Astrocyte (in vitro differentiated cells and primary cell): ENCODE results near the gene GRM4. TPM values are rescaled to one million over a fixed set of nuclear protein-coding genes. Genes with fewer than 3 reads are reported as not detected.

Experiments used
- DNase-seq: peaks from one replicate; pipeline ENCODE4 v3.0.0-alpha.2; 2010; ENCODE audit warnings: low read depth
- FAIRE-seq: peaks from 2 replicates; lab custom pipeline; 2011; peaks lifted over from hg19 to GRCh38; lab: Jason Lieb, UNC
- H2AFZ ChIP-seq: 2 replicates; pipeline ENCODE4 v1.6.0; 2012; ENCODE audit warnings: low read depth, low read length, inconsistent platforms
- H3K27ac ChIP-seq: 2 replicates; pipeline ENCODE4 v1.5.1; 2011; ENCODE audit warnings: low read depth, low read length, inconsistent platforms
- H3K27me3 ChIP-seq: 2 replicates; pipeline ENCODE4 v1.6.0; 2011; ENCODE audit warnings: low read length, inconsistent platforms; ENCODE audit not compliant: insufficient read depth
- H3K36me3 ChIP-seq: 2 replicates; pipeline ENCODE4 v1.5.1; 2011; ENCODE audit warnings: low read length, inconsistent platforms; ENCODE audit not compliant: insufficient read depth
- H3K4me1 ChIP-seq: 2 replicates; pipeline ENCODE4 v1.5.1; 2011; ENCODE audit warnings: low read length, inconsistent platforms; ENCODE audit not compliant: insufficient read depth
- H3K4me2 ChIP-seq: 2 replicates; pipeline ENCODE4 v1.6.0; 2012; ENCODE audit warnings: low read length, inconsistent platforms
- H3K4me3 ChIP-seq: 2 replicates; pipeline ENCODE4 v1.5.1; 2011; ENCODE audit warnings: low read depth, mild to moderate bottlenecking, low read length, inconsistent platforms; ENCODE audit not compliant: insufficient read depth
- H3K79me2 ChIP-seq: 2 replicates; pipeline ENCODE4 v1.6.0; 2012; ENCODE audit warnings: mild to moderate bottlenecking, low read length, inconsistent platforms; ENCODE audit not compliant: insufficient read depth
- H3K9ac ChIP-seq: 2 replicates; pipeline ENCODE4 v1.6.0; 2012; ENCODE audit warnings: mild to moderate bottlenecking, low read length, inconsistent platforms
- H3K9me3 ChIP-seq: 2 replicates; pipeline ENCODE4 v1.5.1; 2012; ENCODE audit warnings: low read depth, mild to moderate bottlenecking, low read length, inconsistent platforms; ENCODE audit not compliant: insufficient read depth
- H4K20me1 ChIP-seq: 2 replicates; pipeline ENCODE4 v1.6.0; 2012; ENCODE audit warnings: low read length, inconsistent platforms; ENCODE audit not compliant: insufficient read depth
- H3K27ac Mint-ChIP-seq: one replicate; pipeline ENCODE4 v1.8.0; 2021; ENCODE audit warnings: mild to moderate bottlenecking, mixed read lengths; ENCODE audit not compliant: unreplicated experiment
- H3K27me3 Mint-ChIP-seq: one replicate; pipeline ENCODE4 v1.8.0; 2021; ENCODE audit warnings: low read depth, mixed read lengths; ENCODE audit not compliant: unreplicated experiment
- H3K36me3 Mint-ChIP-seq: one replicate; pipeline ENCODE4 v1.8.0; 2021; ENCODE audit warnings: low read depth, mixed read lengths; ENCODE audit not compliant: unreplicated experiment
- H3K4me1 Mint-ChIP-seq: one replicate; pipeline ENCODE4 v1.8.0; 2021; ENCODE audit warnings: low read depth, mixed read lengths; ENCODE audit not compliant: unreplicated experiment
- H3K4me3 Mint-ChIP-seq: one replicate; pipeline ENCODE4 v1.8.0; 2021; ENCODE audit warnings: mild to moderate bottlenecking, moderate library complexity, mixed read lengths; ENCODE audit not compliant: unreplicated experiment
- H3K9me3 Mint-ChIP-seq: one replicate; pipeline ENCODE4 v1.8.0; 2021; ENCODE audit warnings: mild to moderate bottlenecking, mixed read lengths; ENCODE audit not compliant: unreplicated experiment
- CTCF ChIP-seq: IDR thresholded peaks from 2 replicates; pipeline ENCODE4 v1.5.1; 2011; ENCODE audit warnings: low read depth, mild to moderate bottlenecking, inconsistent platforms, low read length, moderate library complexity; ENCODE audit not compliant: insufficient read depth
- EZH2 ChIP-seq: IDR thresholded peaks from 2 replicates; pipeline ENCODE4 v1.6.1; 2012; ENCODE audit warnings: mild to moderate bottlenecking, low read length, inconsistent platforms; ENCODE audit not compliant: insufficient read depth
- total RNA-seq: library from RNA; stranded (reverse); gene quantifications from 2 replicates; pipeline ENCODE4 v1.2.1, GENCODE V29; 2021

The GRM4 gene
- total RNA-seq, 1 donor from 2014 or later, result 0.30 TPM

- H3K4me1 ChIP-seq, result peaks cover 6% of the 10 kb centered on the region
- peaks cover 47% of the 10 kb centered on the region for H3K27me3 Mint-ChIP-seq
- H3K4me2 ChIP-seq, result no peak overlapping the region
- FAIRE-seq, result no peak
- H3K9me3 ChIP-seq, result peaks cover 6% of the 10 kb centered on the region
- peaks cover 2% of the 10 kb centered on the region for H3K36me3 Mint-ChIP-seq
- H3K79me2 ChIP-seq, result no peaks in the 10 kb centered on the region
- no peak overlapping the region for H3K4me3 Mint-ChIP-seq
- no peaks in the 10 kb centered on the region for H4K20me1 ChIP-seq
- H3K9me3 Mint-ChIP-seq, result peaks cover 20% of the 10 kb centered on the region
- H3K27ac ChIP-seq, result no peak overlapping the region
- no peak overlapping the region for H3K4me3 ChIP-seq
- peaks cover 22% of the 10 kb centered on the region for H3K27me3 ChIP-seq
- H3K36me3 ChIP-seq, result no peaks in the 10 kb centered on the region
- no peak overlapping the region for H3K9ac ChIP-seq
- TF ChIP-seq EZH2 (no peak), CTCF (no peak)
- DNase-seq, result no peak
- H3K4me1 Mint-ChIP-seq, result no peaks in the 10 kb centered on the region
- no peak overlapping the region for H3K27ac Mint-ChIP-seq
- H2AFZ ChIP-seq, result no peak overlapping the region
Observed at GRCh38 chr6:34157236-34157830, 11.4 kb upstream of the GRM4 start.

GRCh38 chr6:34155471-34156300, 9.8 kb upstream of the GRM4 start:
- Histone ChIP-seq H3K27ac (no peak overlapping the region), H4K20me1 (no peaks in the 10 kb centered on the region), H3K9me3 (peaks cover 6% of the 10 kb centered on the region), H3K9ac (no peak overlapping the region), H3K4me3 (no peak overlapping the region), H3K36me3 (no peaks in the 10 kb centered on the region), H3K4me1 (peaks cover 6% of the 10 kb centered on the region), H3K27me3 (peaks cover 34% of the 10 kb centered on the region), H3K4me2 (no peak overlapping the region), H2AFZ (no peak overlapping the region), H3K79me2 (no peaks in the 10 kb centered on the region)
- FAIRE-seq (no peak), DNase-seq (no peak)
- H3K4me3 Mint-ChIP-seq, result peak overlapping the region; percentile 45
- no peaks in the 10 kb centered on the region for H3K4me1 Mint-ChIP-seq
- no peak overlapping the region for H3K27ac Mint-ChIP-seq
- peaks cover 58% of the 10 kb centered on the region for H3K27me3 Mint-ChIP-seq
- H3K36me3 Mint-ChIP-seq, result peaks cover 2% of the 10 kb centered on the region
- TF ChIP-seq EZH2 (no peak), CTCF (no peak)
- peaks cover 16% of the 10 kb centered on the region for H3K9me3 Mint-ChIP-seq
